GM10266 (cell line): ENCODE measurements around the gene CPSF6.
"Not testable (repeated sequence)": the region's sequence is repeated elsewhere in the genome, so short reads cannot be mapped to it uniquely, and the experiment has no call there.

Source experiments
- DNase-seq: peaks from one replicate; pipeline ENCODE4 v3.0.0; 2012; ENCODE audit errors: extremely low spot score
- TF ChIP-seq, protein P1 (sequence below): IDR thresholded peaks from 2 replicates; pipeline ENCODE4 v1.5.1; 2012; ENCODE audit warnings: mild to moderate bottlenecking, low read depth; ENCODE audit not compliant: control insufficient read depth, insufficient read depth; ENCODE audit errors: missing control alignments

CPSF6 gene

DNA sequence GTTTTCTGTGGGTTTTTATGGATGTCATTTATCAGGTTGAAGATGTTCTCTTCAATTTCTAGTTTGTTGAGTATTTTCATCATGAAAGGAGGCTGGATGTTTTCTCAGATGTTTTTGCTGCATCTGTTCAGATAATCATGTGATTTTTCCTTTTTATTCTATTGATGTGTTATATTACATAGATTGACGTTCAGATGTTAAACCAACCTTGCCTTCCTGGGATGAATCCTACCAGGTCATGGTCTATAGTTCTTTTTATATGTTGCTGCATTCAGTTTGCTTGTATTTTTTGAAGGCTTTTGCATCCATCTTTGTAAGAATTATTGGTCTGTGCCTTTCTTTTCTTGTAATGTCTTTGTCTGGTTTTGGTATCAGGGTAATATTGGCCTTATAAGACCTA is 64.9 kb downstream of the CPSF6 start:
- DNase-seq, result no peak

DNA sequence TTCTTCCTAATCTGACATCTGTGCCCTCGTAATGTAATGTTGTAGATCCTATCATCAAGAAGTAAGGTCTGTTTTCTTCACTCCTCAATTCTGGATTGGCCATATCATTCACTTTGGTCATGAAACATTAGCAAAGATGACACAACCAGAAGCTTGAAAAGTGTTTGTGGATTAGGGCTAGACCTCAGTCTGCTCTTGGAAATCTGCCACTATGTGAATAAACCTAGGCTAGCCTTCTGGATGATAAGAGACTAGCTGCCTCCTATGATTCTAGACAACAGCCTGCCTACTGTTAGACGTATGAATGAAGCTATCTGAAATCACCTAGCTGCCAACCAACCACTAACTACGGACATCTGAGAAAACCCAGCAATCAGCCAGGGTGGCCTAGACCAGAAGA is 70.1 kb downstream of the CPSF6 start:
- TF ChIP-seq, protein P1, sequence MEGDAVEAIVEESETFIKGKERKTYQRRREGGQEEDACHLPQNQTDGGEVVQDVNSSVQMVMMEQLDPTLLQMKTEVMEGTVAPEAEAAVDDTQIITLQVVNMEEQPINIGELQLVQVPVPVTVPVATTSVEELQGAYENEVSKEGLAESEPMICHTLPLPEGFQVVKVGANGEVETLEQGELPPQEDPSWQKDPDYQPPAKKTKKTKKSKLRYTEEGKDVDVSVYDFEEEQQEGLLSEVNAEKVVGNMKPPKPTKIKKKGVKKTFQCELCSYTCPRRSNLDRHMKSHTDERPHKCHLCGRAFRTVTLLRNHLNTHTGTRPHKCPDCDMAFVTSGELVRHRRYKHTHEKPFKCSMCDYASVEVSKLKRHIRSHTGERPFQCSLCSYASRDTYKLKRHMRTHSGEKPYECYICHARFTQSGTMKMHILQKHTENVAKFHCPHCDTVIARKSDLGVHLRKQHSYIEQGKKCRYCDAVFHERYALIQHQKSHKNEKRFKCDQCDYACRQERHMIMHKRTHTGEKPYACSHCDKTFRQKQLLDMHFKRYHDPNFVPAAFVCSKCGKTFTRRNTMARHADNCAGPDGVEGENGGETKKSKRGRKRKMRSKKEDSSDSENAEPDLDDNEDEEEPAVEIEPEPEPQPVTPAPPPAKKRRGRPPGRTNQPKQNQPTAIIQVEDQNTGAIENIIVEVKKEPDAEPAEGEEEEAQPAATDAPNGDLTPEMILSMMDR, result no peak
- DNase-seq, result no peak

More for the DNA sequence above, 64.9 kb downstream of the CPSF6 start:
- TF ChIP-seq, protein P1, result no peak

DNA sequence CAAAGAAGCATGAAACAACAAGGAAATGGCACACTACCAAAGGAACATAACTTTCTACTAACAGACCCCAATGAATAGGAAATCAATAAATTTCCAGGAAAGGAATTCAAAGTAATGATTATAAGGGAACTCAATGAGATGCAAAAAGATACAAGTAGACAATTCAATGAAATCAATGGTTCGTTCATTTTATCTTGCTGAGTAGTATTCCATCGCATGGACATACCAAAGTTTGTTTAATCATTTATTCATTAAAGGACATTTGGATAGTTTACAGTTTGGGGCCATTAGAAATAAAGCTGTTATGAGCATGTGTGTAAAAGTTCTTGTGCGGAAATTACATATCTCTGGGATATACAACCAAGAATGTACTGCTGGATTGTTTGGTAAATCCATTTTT is 73.8 kb downstream of the CPSF6 start:
- TF ChIP-seq, protein P1, result no peak
- DNase-seq, result no peak

DNA sequence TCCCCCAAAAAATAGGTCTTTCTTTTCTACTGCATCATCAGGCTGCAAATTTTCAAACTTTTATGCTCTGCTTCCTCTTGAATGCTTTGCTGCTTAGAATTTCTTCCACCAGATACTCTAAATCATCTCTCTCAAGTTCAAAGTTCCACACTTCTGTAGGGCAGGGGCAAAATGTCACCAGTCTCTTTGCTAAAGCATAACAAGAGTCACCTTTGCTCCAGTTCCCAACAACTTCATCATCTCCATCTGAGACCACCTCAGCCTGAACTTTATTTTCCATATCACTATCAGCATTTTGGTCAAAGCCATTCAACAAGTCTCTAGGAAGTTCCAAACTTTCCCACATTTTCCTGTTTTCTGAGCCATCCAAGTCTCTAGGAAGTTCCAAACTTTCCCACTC is 77.4 kb downstream of the CPSF6 start:
- not testable (repeated sequence) for DNase-seq

DNA sequence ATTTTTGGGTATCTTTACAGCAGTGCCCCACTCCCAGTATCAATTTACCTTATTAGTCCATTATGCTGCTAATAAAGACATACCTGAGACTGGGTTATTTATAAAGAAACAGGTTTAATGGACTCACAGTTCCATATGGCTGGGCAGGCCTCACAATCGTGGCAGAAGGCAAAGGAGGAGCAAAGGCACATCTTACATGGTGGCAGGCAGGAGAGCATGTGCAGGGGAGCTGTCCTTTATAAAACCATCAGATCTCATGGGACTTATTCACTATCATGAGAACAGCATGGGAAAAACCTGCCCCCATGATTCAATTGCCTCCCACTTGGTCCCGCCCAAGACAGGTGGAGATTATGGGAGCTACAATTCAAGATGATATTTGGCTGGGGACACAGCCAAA is 77.9 kb downstream of the CPSF6 start:
- not testable (repeated sequence) for DNase-seq

DNA sequence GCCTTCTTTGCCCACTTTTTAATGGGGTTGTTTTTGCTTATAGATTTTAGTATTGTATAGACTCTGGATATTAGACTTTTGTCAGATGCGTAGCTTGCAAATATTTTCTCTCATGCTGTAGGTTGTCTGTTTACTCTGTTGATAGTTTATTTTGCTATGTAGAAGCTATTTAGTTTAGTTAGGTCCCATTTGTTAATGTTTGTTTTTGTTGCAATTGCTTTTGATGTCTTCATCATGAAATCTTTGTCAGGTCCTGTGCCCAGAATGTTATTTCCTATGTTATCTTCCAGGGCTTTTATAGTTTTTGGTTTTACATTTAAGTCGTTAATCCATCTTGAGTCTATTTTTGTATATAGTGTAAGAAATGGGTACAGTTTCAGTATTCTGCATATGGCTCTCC is 78.9 kb downstream of the CPSF6 start:
- TF ChIP-seq, protein P1, result no peak
- no peak for DNase-seq

DNA sequence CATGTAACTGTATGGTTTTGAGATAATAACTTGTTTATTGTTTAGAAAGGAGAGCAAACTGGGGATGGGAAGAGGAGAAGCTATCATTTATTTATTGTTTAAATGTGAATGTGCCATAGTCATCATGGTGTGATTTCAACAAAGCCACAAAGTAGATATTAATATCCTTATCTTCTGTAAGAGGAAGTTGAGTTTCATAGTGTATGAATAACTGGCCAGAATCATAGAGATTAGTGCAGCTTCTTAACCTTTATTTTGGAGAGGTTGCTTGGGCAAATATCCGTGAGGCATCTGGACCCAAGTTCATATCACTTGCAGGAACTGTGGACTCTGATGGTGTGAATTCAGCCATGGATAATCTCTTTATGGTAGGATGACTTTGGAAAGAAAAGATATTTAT is 82.0 kb downstream of the CPSF6 start:
- TF ChIP-seq, protein P1, result no peak
- DNase-seq, result no peak
